GM08714 (cell line): ENCODE measurements around the gene CDCP1.
A peak's percentile ranks its signal among the peaks of the same experiment; 100 is the strongest.

Source experiments
- H3K4me3 ChIP-seq: fragments of 200-500 bp; sonication (Bioruptor generic); 2 replicates; pipeline ENCODE4 v1.5.1; 2014; ENCODE audit warnings: mild to moderate bottlenecking, low read length, inconsistent platforms
- ZNF274 ChIP-seq: IDR thresholded peaks from 2 replicates; pipeline ENCODE4 v1.6.1; 2012; ENCODE audit warnings: mild to moderate bottlenecking, low read depth, low read length

CDCP1 gene

GRCh38 chr3:45145681-45146614, at the start of gene CDCP1:
TSS of gene CDCP1 (minus strand) at chr3:45146378. CDS start at chr3:45146287, 91 bp downstream.
- H3K4me3 ChIP-seq = peak within 1 kb of the TSS; percentile 48; the same call in 1 of the 2 replicates
- no peak for TF ChIP-seq ZNF274

- no peak overlapping the region for H3K4me3 ChIP-seq
- TF ChIP-seq ZNF274 = no peak
These were observed 48.6 kb upstream of the CDCP1 start for GRCh38 chr3:45194791-45195190.

GRCh38 chr3:45191924-45192417, 45.8 kb upstream of the CDCP1 start:
- TF ChIP-seq ZNF274 = no peak
- no peak overlapping the region for H3K4me3 ChIP-seq

GRCh38 chr3:45191424-45191823, 45.2 kb upstream of the CDCP1 start:
- no peak for TF ChIP-seq ZNF274
- H3K4me3 ChIP-seq = no peak overlapping the region

- no peak for TF ChIP-seq ZNF274
- H3K4me3 ChIP-seq = no peak overlapping the region
These were observed 42.8 kb upstream of the CDCP1 start for GRCh38 chr3:45188719-45189659.

GRCh38 chr3:45187694-45188141, 41.5 kb upstream of the CDCP1 start:
- no peak overlapping the region for H3K4me3 ChIP-seq
- TF ChIP-seq ZNF274 = no peak

GRCh38 chr3:45186871-45187270, 40.7 kb upstream of the CDCP1 start:
- no peak overlapping the region for H3K4me3 ChIP-seq
- TF ChIP-seq ZNF274 = no peak

GRCh38 chr3:45185461-45185860, 39.3 kb upstream of the CDCP1 start:
- no peak for TF ChIP-seq ZNF274
- no peak overlapping the region for H3K4me3 ChIP-seq

- no peak overlapping the region for H3K4me3 ChIP-seq
- TF ChIP-seq ZNF274 = no peak
These were observed 38.9 kb upstream of the CDCP1 start for GRCh38 chr3:45185052-45185451.

- no peak for TF ChIP-seq ZNF274
- no peak overlapping the region for H3K4me3 ChIP-seq
These were observed 37.7 kb upstream of the CDCP1 start for GRCh38 chr3:45183872-45184262.

- no peak for TF ChIP-seq ZNF274
- no peak overlapping the region for H3K4me3 ChIP-seq
These were observed 37.0 kb upstream of the CDCP1 start for GRCh38 chr3:45182915-45183871.

GRCh38 chr3:45181496-45181895, 35.3 kb upstream of the CDCP1 start:
- no peak for TF ChIP-seq ZNF274
- H3K4me3 ChIP-seq = no peak overlapping the region

GRCh38 chr3:45180899-45181298, 34.7 kb upstream of the CDCP1 start:
- no peak overlapping the region for H3K4me3 ChIP-seq
- TF ChIP-seq ZNF274 = no peak
